ENCODE data around the gene C19orf33.

DNA sequence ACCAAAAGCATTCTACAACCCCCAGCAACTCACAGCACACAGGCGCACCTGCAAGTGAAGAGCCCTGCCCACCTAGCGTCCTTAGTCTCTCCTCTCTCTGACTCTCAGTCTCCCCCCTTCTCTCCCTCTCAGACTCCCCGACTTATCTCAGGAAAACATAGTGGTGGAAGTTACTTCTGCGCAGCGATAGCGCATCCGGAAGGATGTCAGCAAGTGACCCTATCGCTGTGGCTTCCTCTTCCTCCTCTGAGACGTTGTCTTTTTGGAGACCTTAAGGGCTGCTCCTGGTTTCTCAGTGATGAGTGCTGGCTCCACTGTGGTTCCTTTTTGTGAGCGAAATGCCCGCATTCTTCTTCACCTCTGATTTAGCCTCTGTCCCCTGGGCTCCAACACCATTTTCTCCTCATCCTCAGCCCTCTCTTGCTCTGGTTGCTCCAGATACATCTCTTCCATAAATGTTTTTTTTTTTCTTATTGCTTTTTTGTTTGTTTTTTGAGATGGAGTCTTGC is 13.1 kb downstream of the C19orf33 start:
- TF ChIP-seq EP300 (IDR thresholded peaks at IDR 0.05; ENCODE audit: low read length) (peak; percentile 99), ZNF395 (CRISPR knock-in tag; IDR thresholded peaks at IDR 0.05) (peak; percentile 87), TCF7L2 (IDR thresholded peaks at IDR 0.05; ENCODE audit: low read depth, low read length) (no peak), HIVEP1 (CRISPR knock-in tag; IDR thresholded peaks at IDR 0.05) (no peak), ZFX (CRISPR knock-in tag; IDR thresholded peaks at IDR 0.05) (no peak), CBFA2T3 (IDR thresholded peaks at IDR 0.05) (peak; percentile 99)

All from K562 (cell line).